ENCODE results near the gene C1QL4. TPM values are rescaled to one million over a fixed set of nuclear protein-coding genes. Genes with fewer than 3 reads are reported as not detected.
"Not testable (repeated sequence)": the region's sequence is repeated elsewhere in the genome, so short reads cannot be mapped to it uniquely, and the experiment has no call there.

C1QL4 gene
- total and polyA plus RNA-seq, 5 donors, result not detected

DNA sequence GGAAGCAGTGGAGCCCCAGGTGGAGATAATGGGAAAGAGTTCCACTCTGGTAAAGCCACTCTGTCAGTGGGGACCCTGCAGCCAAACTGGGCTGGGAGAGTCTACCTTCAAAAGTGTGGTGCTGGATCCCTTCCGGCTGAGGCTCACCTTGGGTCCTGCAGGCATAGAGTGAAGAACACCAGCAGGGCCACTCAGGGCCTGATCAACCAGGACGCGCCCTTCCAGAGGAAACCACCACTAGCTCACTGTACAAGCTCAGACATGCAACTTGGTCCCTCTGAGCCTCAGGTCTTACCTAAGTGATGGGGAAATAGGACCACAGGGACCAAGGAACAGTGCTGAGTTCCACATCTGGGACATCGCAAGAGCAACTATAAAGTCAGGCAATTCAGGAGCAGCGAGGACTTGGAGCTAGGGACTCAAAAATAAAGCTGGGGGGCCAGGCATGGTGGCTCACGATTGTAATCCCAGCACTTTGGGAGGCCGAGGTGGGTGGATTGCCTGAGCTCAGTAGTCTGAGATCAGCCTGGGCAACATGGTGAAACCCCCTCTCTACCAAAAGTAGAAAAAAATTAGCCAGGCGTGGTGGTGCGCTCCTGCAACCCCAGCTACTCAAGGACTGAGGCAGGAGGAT, 47.9 kb downstream of the C1QL4 start:
- no peaks in the 10 kb centered on the region for H3K27me3 ChIP-seq (ENCODE audit: control insufficient read depth, insufficient read depth)
- DNase-seq (no peak), ATAC-seq (no peak)
- no peak overlapping the region for H3K4me3 ChIP-seq (ENCODE audit: low read length)
- H3K9me3 ChIP-seq (ENCODE audit: control insufficient read depth, low read length), result no peaks in the 10 kb centered on the region
- WGBS, result 79% methylated on average over 9 of the region's 9 CpGs
- H3K27ac ChIP-seq (ENCODE audit: low read length), result no peak overlapping the region
- no peaks in the 10 kb centered on the region for H3K4me1 ChIP-seq (ENCODE audit: control insufficient read depth, insufficient read depth, low read length)
- intact Hi-C loops (cut with DNase I), result loop anchor here in 3 of 4 donors (5.0 to 10.0 kb wide), 3 partner anchors 46 to 53 kb away; partner anchors contain the start of gene C1QL4 (in 2 of the 3)

GRCh38 chr12:49288412-49288853, 48.6 kb downstream of the C1QL4 start:
- DNase-seq, result peak in 1 of 3 donors; percentile 73

DNA sequence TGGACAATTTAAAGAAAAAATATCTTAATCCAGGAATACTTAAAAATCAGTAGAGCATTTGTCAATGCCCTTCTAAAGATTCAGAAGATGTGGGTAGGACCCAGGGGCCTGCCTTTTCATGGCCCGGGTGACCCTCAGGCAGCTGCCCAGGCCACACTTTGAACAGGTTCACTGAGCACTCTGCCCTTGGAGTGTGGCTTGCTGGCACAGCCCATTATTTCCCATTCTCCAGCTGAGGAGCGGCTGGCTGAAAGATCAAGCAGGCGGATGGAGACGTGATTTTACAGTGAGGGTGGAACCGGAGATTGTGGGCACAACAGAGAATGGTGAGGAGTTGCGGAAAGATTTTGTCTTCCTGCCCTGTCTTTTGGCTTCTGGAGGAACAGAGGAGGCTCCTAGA, 49.1 kb downstream of the C1QL4 start:
- no peaks in the 10 kb centered on the region for H3K4me1 ChIP-seq (ENCODE audit: control insufficient read depth, insufficient read depth, low read length)
- no peak for DNase-seq
- no peak overlapping the region for H3K27ac ChIP-seq (ENCODE audit: low read length)
- no peak overlapping the region for H3K4me3 ChIP-seq (ENCODE audit: low read length)
- 48% methylated on average over 6 of the region's 6 CpGs for WGBS
- no peaks in the 10 kb centered on the region for H3K27me3 ChIP-seq (ENCODE audit: control insufficient read depth, insufficient read depth)
- no peak for ATAC-seq
- intact Hi-C loops (cut with DNase I), result loop anchor here in 3 of 4 donors (5.0 to 10.0 kb wide), 3 partner anchors 47 to 54 kb away; partner anchors contain the start of gene C1QL4 (in 2 of the 3)
- no peaks in the 10 kb centered on the region for H3K9me3 ChIP-seq (ENCODE audit: control insufficient read depth, low read length)

More at GRCh38 chr12:49288412-49288853, 48.6 kb downstream of the C1QL4 start:
- 10% methylated on average over 11 of the region's 11 CpGs for WGBS
- no peaks in the 10 kb centered on the region for H3K9me3 ChIP-seq (ENCODE audit: control insufficient read depth, low read length)
- no peak overlapping the region for H3K27ac ChIP-seq (ENCODE audit: low read length)
- intact Hi-C loops (cut with DNase I), result loop anchor here in 3 of 4 donors (5.0 to 10.0 kb wide), 3 partner anchors 46 to 54 kb away; partner anchors contain the start of gene C1QL4 (in 2 of the 3)
- H3K4me1 ChIP-seq (ENCODE audit: control insufficient read depth, insufficient read depth, low read length), result no peaks in the 10 kb centered on the region
- H3K27me3 ChIP-seq (ENCODE audit: control insufficient read depth, insufficient read depth), result no peaks in the 10 kb centered on the region
- no peak overlapping the region for H3K4me3 ChIP-seq (ENCODE audit: low read length)
- ATAC-seq, result no peak

GRCh38 chr12:49284672-49285071, 52.3 kb downstream of the C1QL4 start:
- intact Hi-C loops (cut with DNase I), result loop anchor here in 3 of 4 donors (5.0 to 10.0 kb wide), 3 partner anchors 50 to 58 kb away; partner anchors contain the start of gene C1QL4 (in 2 of the 3)
- Histone ChIP-seq H3K27ac (ENCODE audit: low read length) (no peak overlapping the region), H3K4me3 (ENCODE audit: low read length) (no peak overlapping the region), H3K9me3 (ENCODE audit: control insufficient read depth, low read length) (no peaks in the 10 kb centered on the region), H3K4me1 (ENCODE audit: control insufficient read depth, insufficient read depth, low read length) (no peaks in the 10 kb centered on the region), H3K27me3 (ENCODE audit: control insufficient read depth, insufficient read depth) (no peaks in the 10 kb centered on the region)
- no peak for ATAC-seq
- 81% methylated on average over 4 of the region's 4 CpGs for WGBS
- no peak for DNase-seq

DNA sequence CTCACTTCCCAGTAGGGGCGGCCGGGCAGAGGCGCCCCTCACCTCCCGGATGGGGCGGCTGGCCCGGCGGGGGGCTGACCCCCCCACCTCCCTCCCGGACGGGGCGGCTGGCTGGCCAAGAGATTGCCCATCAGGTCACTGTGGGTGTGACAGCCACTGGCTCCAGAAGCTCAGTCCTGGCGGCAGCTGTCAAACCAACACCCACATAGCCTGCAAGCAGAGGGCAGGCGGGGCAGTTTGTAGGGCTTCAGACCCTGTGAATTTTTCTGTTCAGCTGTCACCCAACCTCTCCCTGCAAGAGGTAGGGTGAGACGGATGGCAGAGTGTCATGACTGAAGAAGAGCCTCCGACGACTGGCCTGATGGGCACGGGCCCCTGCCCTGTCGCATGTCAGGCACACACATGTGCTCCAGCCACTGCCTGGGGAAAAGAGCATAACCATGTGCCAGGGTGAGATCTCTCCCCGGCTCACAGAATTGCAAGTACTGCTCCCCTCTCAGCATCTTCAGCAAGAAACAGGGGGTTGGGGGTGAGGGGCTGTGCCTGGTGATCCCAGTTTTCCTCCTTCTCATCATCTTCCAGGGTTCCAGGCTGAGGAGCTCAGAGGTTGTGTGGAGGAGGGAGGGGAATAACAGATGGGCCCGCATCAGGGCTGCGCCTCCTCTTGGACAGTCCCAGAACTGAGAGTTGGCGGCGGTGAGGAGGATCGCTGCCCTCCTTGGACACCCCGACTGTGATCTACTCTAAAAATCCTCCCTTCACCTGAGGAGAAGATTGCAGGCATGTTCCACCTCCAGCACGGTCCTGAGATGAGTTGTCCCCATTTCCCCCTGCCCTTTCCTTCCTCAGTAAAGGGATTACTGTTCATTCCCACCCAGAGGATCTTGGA, 53.2 kb downstream of the C1QL4 start:
- no peak overlapping the region for H3K27ac ChIP-seq (ENCODE audit: low read length)
- no peaks in the 10 kb centered on the region for H3K27me3 ChIP-seq (ENCODE audit: control insufficient read depth, insufficient read depth)
- H3K4me3 ChIP-seq (ENCODE audit: low read length), result no peak overlapping the region
- no peaks in the 10 kb centered on the region for H3K4me1 ChIP-seq (ENCODE audit: control insufficient read depth, insufficient read depth, low read length)
- DNase-seq (no peak), ATAC-seq (no peak)
- 85% methylated on average over 25 of the region's 25 CpGs for WGBS
- intact Hi-C loops (cut with DNase I), result loop anchor here in 1 of 4 donors (10.0 kb wide), 1 partner anchor 51 kb away; the partner anchor contains the start of gene C1QL4
- no peaks in the 10 kb centered on the region for H3K9me3 ChIP-seq (ENCODE audit: control insufficient read depth, low read length)

- H3K4me3 ChIP-seq (ENCODE audit: low read length); H3K9me3 ChIP-seq (ENCODE audit: control insufficient read depth, low read length); H3K27me3 ChIP-seq (ENCODE audit: control insufficient read depth, insufficient read depth); DNase-seq; H3K27ac ChIP-seq (ENCODE audit: low read length); H3K4me1 ChIP-seq (ENCODE audit: control insufficient read depth, insufficient read depth, low read length); ATAC-seq: not testable (repeated sequence)
- intact Hi-C loops (cut with DNase I), result loop anchor here in 1 of 4 donors (10.0 kb wide), 1 partner anchor 52 kb away; the partner anchor contains the start of gene C1QL4
- WGBS, result 87% methylated on average over 3 of the region's 6 CpGs
Observed at GRCh38 chr12:49282740-49283375, 54.1 kb downstream of the C1QL4 start.

Other genes starting within 250 kb of the C1QL4 start
- gene DHH, start 242.4 kb downstream of the C1QL4 start, total RNA-seq, result 1 to 10 TPM in 1 of 4 donors, under 1 TPM in 3; 0.35 to 1.7 (median 0.68) TPM
- 0.54 TPM for gene DHH, start 242.4 kb downstream of the C1QL4 start, polyA plus RNA-seq
- gene LMBR1L, start 226.3 kb downstream of the C1QL4 start, total RNA-seq, result 10 to 100 TPM; 26.7 to 45.3 (median 34.6) TPM
- gene LMBR1L, start 226.3 kb downstream of the C1QL4 start, polyA plus RNA-seq, result 25.6 TPM
- 100 to 1,000 TPM; 170 to 515 (median 413) TPM for gene TUBA1B, start 205.8 kb downstream of the C1QL4 start, total RNA-seq
- gene TUBA1B, start 205.8 kb downstream of the C1QL4 start, polyA plus RNA-seq, result 395 TPM
- gene TUBA1A, start 148.1 kb downstream of the C1QL4 start, total RNA-seq, result 100 to 1,000 TPM in 2 of 4 donors, 10 to 100 TPM in 2; 75.6 to 136 (median 112) TPM
- 149 TPM for gene TUBA1A, start 148.1 kb downstream of the C1QL4 start, polyA plus RNA-seq
- 10 to 100 TPM; 34.2 to 71.7 (median 66.7) TPM for gene TUBA1C, start 72.1 kb downstream of the C1QL4 start, total RNA-seq
- gene TUBA1C, start 72.1 kb downstream of the C1QL4 start, polyA plus RNA-seq, result 106 TPM
- 1 to 10 TPM in 1 of 4 donors, under 1 TPM in 3; 0.57 to 1.8 (median 0.94) TPM for gene PRPH, start 42.0 kb downstream of the C1QL4 start, total RNA-seq
- 2.0 TPM for gene PRPH, start 42.0 kb downstream of the C1QL4 start, polyA plus RNA-seq
- gene TROAP, start 13.9 kb downstream of the C1QL4 start, total RNA-seq, result 1 to 10 TPM in 1 of 4 donors, under 1 TPM in 2, not detected in 1; 0.65 to 1.7 (median 0.93) TPM
- 0.25 TPM for gene TROAP, start 13.9 kb downstream of the C1QL4 start, polyA plus RNA-seq
- gene DNAJC22, start 9.7 kb upstream of the C1QL4 start, total RNA-seq, result under 1 TPM; 0.24 to 0.86 (median 0.44) TPM
- 0.09 TPM for gene DNAJC22, start 9.7 kb upstream of the C1QL4 start, polyA plus RNA-seq
- 10 to 100 TPM in 1 of 4 donors, 1 to 10 TPM in 3; 8.4 to 10.3 (median 9.1) TPM for gene SPATS2, start 30.3 kb upstream of the C1QL4 start, total RNA-seq
- gene SPATS2, start 30.3 kb upstream of the C1QL4 start, polyA plus RNA-seq, result 5.5 TPM
- 1 to 10 TPM in 3 of 4 donors, under 1 TPM in 1; 0.75 to 4.4 (median 1.2) TPM for gene KCNH3, start 201.8 kb upstream of the C1QL4 start, total RNA-seq
- gene KCNH3, start 201.8 kb upstream of the C1QL4 start, polyA plus RNA-seq, result 1.6 TPM
- 100 to 1,000 TPM in 1 of 4 donors, 10 to 100 TPM in 3; 81.7 to 115 (median 87.0) TPM for gene MCRS1, start 231.0 kb upstream of the C1QL4 start, total RNA-seq
- gene MCRS1, start 231.0 kb upstream of the C1QL4 start, polyA plus RNA-seq, result 72.3 TPM